D721Med (cell line): ENCODE measurements around the gene PIP5K1B.

Experiments used
- DNase-seq: peaks from one replicate; pipeline ENCODE4 v3.0.0; 2011; ENCODE audit warnings: low spot score; ENCODE audit not compliant: insufficient read length
- FAIRE-seq: peaks from 2 replicates; lab custom pipeline; 2011; peaks lifted over from hg19 to GRCh38; lab: Jason Lieb, UNC
- CTCF ChIP-seq: IDR thresholded peaks from 2 replicates; pipeline ENCODE4 v1.5.1; 2012; ENCODE audit warnings: mild to moderate bottlenecking, control low read depth; ENCODE audit not compliant: insufficient read depth; ENCODE audit errors: missing control alignments

PIP5K1B gene

GRCh38 chr9:68721666-68722330 is 16.8 kb downstream of the PIP5K1B start:
- FAIRE-seq (no peak), DNase-seq (no peak)
- TF ChIP-seq CTCF, result no peak

- FAIRE-seq, result no peak
- no peak for DNase-seq
- TF ChIP-seq CTCF, result no peak
Measured at GRCh38 chr9:68725070-68725469, 20.0 kb downstream of the PIP5K1B start.

GRCh38 chr9:68726489-68726888 is 21.4 kb downstream of the PIP5K1B start:
- no peak for TF ChIP-seq CTCF

GRCh38 chr9:68727636-68728035 is 22.6 kb downstream of the PIP5K1B start:
- DNase-seq, result no peak
- no peak for TF ChIP-seq CTCF
- FAIRE-seq, result no peak

More at GRCh38 chr9:68726489-68726888, 21.4 kb downstream of the PIP5K1B start:
- DNase-seq (no peak), FAIRE-seq (no peak)

- DNase-seq (no peak), FAIRE-seq (no peak)
- TF ChIP-seq CTCF, result no peak
Measured at GRCh38 chr9:68728731-68729130, 23.7 kb downstream of the PIP5K1B start.

- no peak for DNase-seq
- no peak for TF ChIP-seq CTCF
- no peak for FAIRE-seq
Measured at GRCh38 chr9:68730570-68731235, 25.7 kb downstream of the PIP5K1B start.

- FAIRE-seq (no peak), DNase-seq (no peak)
- no peak for TF ChIP-seq CTCF
Measured at GRCh38 chr9:68731857-68732256, 26.8 kb downstream of the PIP5K1B start.
